HG02759 (cell line): Measurements from ENCODE around the gene SDR42E2.
"Not testable (repeated sequence)": the region's sequence is repeated elsewhere in the genome, so short reads cannot be mapped to it uniquely, and the experiment has no call there.

Source experiments
- ATAC-seq: cut with Tn5 transposase; IDR thresholded peaks from one replicate; pipeline ENCODE4 v1.9.1; 2021; ENCODE audit warnings: mild to moderate bottlenecking, moderate library complexity; ENCODE audit not compliant: unreplicated experiment

The SDR42E2 gene

GRCh38 chr16:22161999-22162655 lies at the start of gene SDR42E2:
Gene SDR42E2, plus strand, starts transcription at chr16:22162506. Its CDS starts 3,077 bp downstream, at chr16:22165583.
- ATAC-seq = no peak

- ATAC-seq = no peak
Observed at GRCh38 chr16:22116095-22116700, 46.1 kb upstream of the SDR42E2 start.

GRCh38 chr16:22117609-22118008 lies 44.7 kb upstream of the SDR42E2 start:
- ATAC-seq = no peak

GRCh38 chr16:22120440-22120839 lies 41.9 kb upstream of the SDR42E2 start:
- no peak for ATAC-seq

- ATAC-seq = no peak
Observed at GRCh38 chr16:22122239-22122638, 40.1 kb upstream of the SDR42E2 start.

- no peak for ATAC-seq
Observed at GRCh38 chr16:22123146-22123545, 39.2 kb upstream of the SDR42E2 start.

- no peak for ATAC-seq
Observed at GRCh38 chr16:22123759-22124490, 38.4 kb upstream of the SDR42E2 start.

GRCh38 chr16:22124583-22125284 lies 37.6 kb upstream of the SDR42E2 start:
- no peak for ATAC-seq

- no peak for ATAC-seq
Observed at GRCh38 chr16:22126037-22126558, 36.2 kb upstream of the SDR42E2 start.

GRCh38 chr16:22128537-22128936 lies 33.8 kb upstream of the SDR42E2 start:
- not testable (repeated sequence) for ATAC-seq

- no peak for ATAC-seq
Observed at GRCh38 chr16:22130528-22130927, 31.8 kb upstream of the SDR42E2 start.

GRCh38 chr16:22132801-22133200 lies 29.5 kb upstream of the SDR42E2 start:
- no peak for ATAC-seq

GRCh38 chr16:22138482-22138881 lies 23.8 kb upstream of the SDR42E2 start:
- ATAC-seq = no peak

GRCh38 chr16:22139008-22139407 lies 23.3 kb upstream of the SDR42E2 start:
- no peak for ATAC-seq

GRCh38 chr16:22139732-22140131 lies 22.6 kb upstream of the SDR42E2 start:
- no peak for ATAC-seq

- no peak for ATAC-seq
Observed at GRCh38 chr16:22141767-22142166, 20.5 kb upstream of the SDR42E2 start.

- no peak for ATAC-seq
Observed at GRCh38 chr16:22144520-22144919, 17.8 kb upstream of the SDR42E2 start.

GRCh38 chr16:22147853-22148252 lies 14.5 kb upstream of the SDR42E2 start:
- no peak for ATAC-seq

- ATAC-seq = no peak
Observed at GRCh38 chr16:22151246-22151998, 10.9 kb upstream of the SDR42E2 start.

GRCh38 chr16:22152316-22152715 lies 10.0 kb upstream of the SDR42E2 start:
- ATAC-seq = no peak
